SK-N-SH (cell line): ENCODE measurements around the gene IRGC. TPM values are rescaled to one million over a fixed set of nuclear protein-coding genes. Genes with fewer than 3 reads are reported as not detected.
"Not testable (repeated sequence)": the region's sequence is repeated elsewhere in the genome, so short reads cannot be mapped to it uniquely, and the experiment has no call there.

ENCODE experiments used
- CTCF ChIA-PET: fragments of 300-600, 350-600 bp; formaldehyde crosslinking; extraction: SDS; loops from one replicate; lab custom pipeline; 2021; lab: Yijun Ruan, JAX
- POLR2A ChIA-PET: fragments of 350-600 bp; sonication (Branson Sonifier 250); formaldehyde crosslinking; extraction: SDS; loops from one replicate; lab custom pipeline; 2020; ENCODE audit warnings: antibody characterized with exemption, inconsistent platforms; lab: Yijun Ruan, JAX
- DNase-seq: peaks from one replicate; pipeline ENCODE4 v3.0.0; 2012
- H2AFZ ChIP-seq: fragments of 200-600 bp; sonication (generic); 2 replicates; pipeline ENCODE4 v1.8.1; 2016; ENCODE audit warnings: antibody characterized with exemption, mild to moderate bottlenecking, low read depth
- H3F3A ChIP-seq: fragments of 200-600 bp; sonication (generic); replicated peaks from 2 replicates; pipeline ENCODE3; 2016; ENCODE audit warnings: antibody characterized with exemption, mild to moderate bottlenecking; ENCODE audit not compliant: insufficient read depth
- H3K27ac ChIP-seq, 2 experiments: fragments of 200-500 bp in 1 of 2; fragments of 200-600 bp in 1 of 2; sonication (Bioruptor generic) in 1 of 2; sonication (generic), shearing (Covaris generic) in 1 of 2; 2 replicates each; pipeline versions ENCODE4 v1.5.1 to v1.6.1; 2014 to 2016; ENCODE audit warnings: low read depth in 2 of 2, inconsistent platforms in 1 of 2, low read length in 1 of 2, mild to moderate bottlenecking in 1 of 2, mixed read lengths in 1 of 2
- H3K27me3 ChIP-seq: fragments of 200-600 bp; sonication (generic), shearing (Covaris generic); 2 replicates; pipeline ENCODE4 v1.6.1; 2016; ENCODE audit warnings: mixed run types; ENCODE audit not compliant: insufficient read depth
- H3K36me3 ChIP-seq, 2 experiments: fragments of 200-500 bp in 1 of 2; fragments of 200-600 bp in 1 of 2; sonication (Bioruptor generic) in 1 of 2; sonication (generic) in 1 of 2; replicated peaks in 1 of 2; 2 replicates each; pipeline versions ENCODE3 to v1.5.1; 2014 to 2016; ENCODE audit warnings: low read length in 1 of 2, mild to moderate bottlenecking in 1 of 2; ENCODE audit not compliant: insufficient read depth in 2 of 2, control insufficient read depth in 1 of 2
- H3K4me1 ChIP-seq, 2 experiments: fragments of 200-500 bp in 1 of 2; fragments of 200-600 bp in 1 of 2; sonication (Bioruptor generic) in 1 of 2; sonication (generic), shearing (Covaris generic) in 1 of 2; 2 replicates each; pipeline versions ENCODE4 v1.5.1 to v1.6.1; 2014 to 2016; ENCODE audit warnings: low read depth in 1 of 2, low read length in 1 of 2, mixed run types in 1 of 2; ENCODE audit not compliant: insufficient read depth in 2 of 2, control insufficient read depth in 1 of 2
- H3K4me2 ChIP-seq: fragments of 200-600 bp; sonication (generic), shearing (Covaris generic); 2 replicates; pipeline ENCODE4 v1.6.1; 2017; ENCODE audit warnings: mixed run types
- H3K4me3 ChIP-seq, 2 experiments: fragments of 200-500 bp in 1 of 2; fragments of 200-600 bp in 1 of 2; sonication (Bioruptor generic) in 1 of 2; sonication (generic), shearing (Covaris generic) in 1 of 2; 2 replicates each; pipeline versions ENCODE4 v1.5.1 to v1.8.1; 2014 to 2016; ENCODE audit warnings: low read depth in 2 of 2, inconsistent platforms in 1 of 2, low read length in 1 of 2, mild to moderate bottlenecking in 1 of 2, mixed read lengths in 1 of 2, moderate library complexity in 1 of 2
- H3K79me2 ChIP-seq: fragments of 200-600 bp; sonication (generic); 2 replicates; pipeline ENCODE4 v1.8.1; 2017; ENCODE audit warnings: mild to moderate bottlenecking; ENCODE audit not compliant: insufficient read depth
- H3K9ac ChIP-seq: fragments of 200-600 bp; sonication (generic); 2 replicates; pipeline ENCODE4 v1.6.1; 2017; ENCODE audit warnings: mixed run types
- H3K9me2 ChIP-seq: fragments of 200-600 bp; sonication (generic); 2 replicates; pipeline ENCODE4 v1.6.1; 2017; ENCODE audit warnings: mixed run types
- H3K9me3 ChIP-seq: fragments of 200-600 bp; sonication (generic); 2 replicates; pipeline ENCODE4 v1.6.1; 2017; ENCODE audit warnings: mixed run types, mild to moderate bottlenecking, moderate library complexity
- H4K20me1 ChIP-seq: fragments of 200-600 bp; sonication (generic); 2 replicates; pipeline ENCODE4 v1.6.1; 2017; ENCODE audit warnings: mild to moderate bottlenecking, mixed run types; ENCODE audit not compliant: insufficient read depth
- CHD2 ChIP-seq: fragments of 150-350 bp; IDR thresholded peaks from 2 replicates; pipeline ENCODE4 v1.6.1; 2018; ENCODE audit warnings: low read length; ENCODE audit not compliant: partially characterized antibody
- EP300 ChIP-seq, 2 experiments: IDR thresholded peaks; 2 replicates each; pipeline versions ENCODE4 v1.4.0 to v1.6.1; 2012; ENCODE audit warnings: borderline replicate concordance in 1 of 2, low read depth in 1 of 2, low read length in 1 of 2
- EZH2phosphoT487 ChIP-seq: fragments of 200-600 bp; sonication (generic); IDR thresholded peaks from 2 replicates; pipeline ENCODE4 v1.6.1; 2017; ENCODE audit warnings: low read depth, mixed run types, mild to moderate bottlenecking, antibody characterized with exemption, moderate library complexity, borderline replicate concordance
- FOXM1 ChIP-seq: IDR thresholded peaks from 2 replicates; pipeline ENCODE4 v1.4.0; 2012; ENCODE audit warnings: low read depth, mild to moderate bottlenecking
- GATA2 ChIP-seq: sonication (generic); formaldehyde crosslinking; IDR thresholded peaks from 2 replicates; pipeline ENCODE4 v1.5.0; 2020; ENCODE audit warnings: mild to moderate bottlenecking, missing genetic modification reagents
- JUND ChIP-seq: IDR thresholded peaks from 2 replicates; pipeline ENCODE4 v1.4.0; 2012
- NRF1 ChIP-seq: IDR thresholded peaks from 2 replicates; pipeline ENCODE4 v1.6.1; 2012; ENCODE audit warnings: low read depth, mild to moderate bottlenecking, low read length
- TAF1 ChIP-seq: IDR thresholded peaks from 2 replicates; pipeline ENCODE4 v1.6.1; 2012; ENCODE audit warnings: low read depth, mild to moderate bottlenecking, low read length, moderate library complexity, borderline replicate concordance
- TCF12 ChIP-seq: IDR thresholded peaks from 2 replicates; pipeline ENCODE4 v1.4.0; 2012
- TEAD4 ChIP-seq: IDR thresholded peaks from 2 replicates; pipeline ENCODE4 v1.4.0; 2012; ENCODE audit warnings: mild to moderate bottlenecking, borderline replicate concordance; ENCODE audit not compliant: insufficient read depth
- WGBS: methylation state at CpG from one replicate; pipeline ENCODE4 v1.1.6; 2017; ENCODE audit warnings: low lambda C conversion rate; 5-methylcytosine and 5-hydroxymethylcytosine counted together
- polyA plus RNA-seq, 3 experiments: library from polyadenylated mRNA; depleted of rRNA; stranded (reverse); fragments of >200 nt; gene quantifications; 2 replicates each; pipeline ENCODE4 v1.2.3, GENCODE V29; 2012
- TF ChIP-seq, protein P1 (sequence below): IDR thresholded peaks from 2 replicates; pipeline ENCODE4; 2012
- TF ChIP-seq, protein P2 (sequence below): fragments of 200-600 bp; sonication (generic); IDR thresholded peaks from 2 replicates; pipeline ENCODE4 v1.6.1; 2017; ENCODE audit warnings: antibody characterized with exemption, mild to moderate bottlenecking, moderate library complexity
- TF ChIP-seq, protein P3 (sequence below): IDR thresholded peaks from 2 replicates; pipeline ENCODE4 v1.4.0; 2012; ENCODE audit warnings: low read depth, borderline replicate concordance

Gene IRGC
- polyA plus RNA-seq, 1 of the 3 experiments (the other 2 are of a cell fraction): not detected

- TF ChIP-seq JUND (no peak), GATA2 (CRISPR knock-in tag) (no peak), NRF1 (no peak), TEAD4 (no peak), EZH2phosphoT487 (no peak), FOXM1 (no peak), TAF1 (no peak), EP300 (IDR thresholded peaks at IDR 0.05; ENCODE audit: borderline replicate concordance in 1 of 2, low read depth in 1 of 2, low read length in 1 of 2) (no peak), TCF12 (no peak), CHD2 (no peak)
- TF ChIP-seq, protein P1, sequence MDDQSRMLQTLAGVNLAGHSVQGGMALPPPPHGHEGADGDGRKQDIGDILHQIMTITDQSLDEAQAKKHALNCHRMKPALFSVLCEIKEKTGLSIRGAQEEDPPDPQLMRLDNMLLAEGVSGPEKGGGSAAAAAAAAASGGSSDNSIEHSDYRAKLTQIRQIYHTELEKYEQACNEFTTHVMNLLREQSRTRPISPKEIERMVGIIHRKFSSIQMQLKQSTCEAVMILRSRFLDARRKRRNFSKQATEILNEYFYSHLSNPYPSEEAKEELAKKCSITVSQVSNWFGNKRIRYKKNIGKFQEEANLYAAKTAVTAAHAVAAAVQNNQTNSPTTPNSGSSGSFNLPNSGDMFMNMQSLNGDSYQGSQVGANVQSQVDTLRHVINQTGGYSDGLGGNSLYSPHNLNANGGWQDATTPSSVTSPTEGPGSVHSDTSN: no peak
- TF ChIP-seq, protein P2, sequence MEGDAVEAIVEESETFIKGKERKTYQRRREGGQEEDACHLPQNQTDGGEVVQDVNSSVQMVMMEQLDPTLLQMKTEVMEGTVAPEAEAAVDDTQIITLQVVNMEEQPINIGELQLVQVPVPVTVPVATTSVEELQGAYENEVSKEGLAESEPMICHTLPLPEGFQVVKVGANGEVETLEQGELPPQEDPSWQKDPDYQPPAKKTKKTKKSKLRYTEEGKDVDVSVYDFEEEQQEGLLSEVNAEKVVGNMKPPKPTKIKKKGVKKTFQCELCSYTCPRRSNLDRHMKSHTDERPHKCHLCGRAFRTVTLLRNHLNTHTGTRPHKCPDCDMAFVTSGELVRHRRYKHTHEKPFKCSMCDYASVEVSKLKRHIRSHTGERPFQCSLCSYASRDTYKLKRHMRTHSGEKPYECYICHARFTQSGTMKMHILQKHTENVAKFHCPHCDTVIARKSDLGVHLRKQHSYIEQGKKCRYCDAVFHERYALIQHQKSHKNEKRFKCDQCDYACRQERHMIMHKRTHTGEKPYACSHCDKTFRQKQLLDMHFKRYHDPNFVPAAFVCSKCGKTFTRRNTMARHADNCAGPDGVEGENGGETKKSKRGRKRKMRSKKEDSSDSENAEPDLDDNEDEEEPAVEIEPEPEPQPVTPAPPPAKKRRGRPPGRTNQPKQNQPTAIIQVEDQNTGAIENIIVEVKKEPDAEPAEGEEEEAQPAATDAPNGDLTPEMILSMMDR: no peak
- TF ChIP-seq, protein P3, sequence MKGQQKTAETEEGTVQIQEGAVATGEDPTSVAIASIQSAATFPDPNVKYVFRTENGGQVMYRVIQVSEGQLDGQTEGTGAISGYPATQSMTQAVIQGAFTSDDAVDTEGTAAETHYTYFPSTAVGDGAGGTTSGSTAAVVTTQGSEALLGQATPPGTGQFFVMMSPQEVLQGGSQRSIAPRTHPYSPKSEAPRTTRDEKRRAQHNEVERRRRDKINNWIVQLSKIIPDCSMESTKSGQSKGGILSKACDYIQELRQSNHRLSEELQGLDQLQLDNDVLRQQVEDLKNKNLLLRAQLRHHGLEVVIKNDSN: no peak
- Histone ChIP-seq H3K27ac (no peak overlapping the region), H3K79me2 (no peaks in the 10 kb centered on the region), H3K9me3 (no peaks in the 10 kb centered on the region), H3K9ac (no peak overlapping the region), H3K36me3 (no peaks in the 10 kb centered on the region), H3K9me2 (no peaks in the 10 kb centered on the region), H3K4me3 (no peak overlapping the region), H3K4me2 (no peak overlapping the region), H3K4me1 (peaks cover 0 to 1% of the 10 kb centered on the region in 2 experiments; a peak in 1 of 4 replicates), H4K20me1 (no peaks in the 10 kb centered on the region), H3F3A (peaks cover 3% of the 10 kb centered on the region), H2AFZ (no peak overlapping the region), H3K27me3 (no peaks in the 10 kb centered on the region)
- no peak for DNase-seq
- WGBS: 82% methylated on average over 5 of the region's 5 CpGs
- POLR2A ChIA-PET: no interaction called here
- CTCF ChIA-PET: no interaction called here
These were observed 34.1 kb upstream of the IRGC start for GRCh38 chr19:43681821-43682220.

GRCh38 chr19:43682269-43682668 is 33.6 kb upstream of the IRGC start:
- H3K4me1 ChIP-seq, H3K9me3 ChIP-seq, CTCF ChIA-PET, DNase-seq, H3K9me2 ChIP-seq, H2AFZ ChIP-seq, POLR2A ChIA-PET, H3K27ac ChIP-seq, H3K9ac ChIP-seq, H3K27me3 ChIP-seq, H3F3A ChIP-seq, H3K4me2 ChIP-seq, H3K79me2 ChIP-seq, H4K20me1 ChIP-seq, H3K36me3 ChIP-seq, H3K4me3 ChIP-seq: not testable (repeated sequence)
- WGBS: 87% methylated on average over 5 of the region's 5 CpGs
